ENCODE results near the gene SEMA5B.

DNA sequence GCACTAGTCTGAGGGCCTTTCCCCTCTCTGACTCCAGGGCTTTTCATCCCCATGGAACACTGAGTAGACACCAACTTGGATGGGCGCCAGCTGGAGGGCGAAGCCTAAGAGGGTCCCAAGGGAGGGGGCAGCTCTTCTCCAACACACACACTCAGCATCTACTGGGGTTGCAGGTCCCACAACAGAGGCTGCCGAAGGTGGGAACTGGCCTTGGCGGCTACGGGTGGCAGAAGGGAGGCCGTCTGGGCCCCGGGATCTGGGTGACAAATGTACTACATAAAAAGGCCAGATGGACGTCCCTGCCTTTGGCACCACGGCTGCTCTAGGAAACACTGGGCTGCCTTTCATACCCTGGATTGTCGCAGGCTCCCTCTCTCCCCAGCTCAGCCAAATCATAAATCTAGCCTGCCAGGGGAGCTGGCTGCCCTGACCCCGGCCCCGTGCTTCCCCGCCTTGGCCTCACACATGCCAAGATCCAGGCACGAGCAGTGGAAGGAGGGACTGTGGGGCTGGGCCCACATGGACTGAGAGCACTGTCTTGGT, 31.5 kb downstream of the SEMA5B start:
- TF ChIP-seq, protein P1, sequence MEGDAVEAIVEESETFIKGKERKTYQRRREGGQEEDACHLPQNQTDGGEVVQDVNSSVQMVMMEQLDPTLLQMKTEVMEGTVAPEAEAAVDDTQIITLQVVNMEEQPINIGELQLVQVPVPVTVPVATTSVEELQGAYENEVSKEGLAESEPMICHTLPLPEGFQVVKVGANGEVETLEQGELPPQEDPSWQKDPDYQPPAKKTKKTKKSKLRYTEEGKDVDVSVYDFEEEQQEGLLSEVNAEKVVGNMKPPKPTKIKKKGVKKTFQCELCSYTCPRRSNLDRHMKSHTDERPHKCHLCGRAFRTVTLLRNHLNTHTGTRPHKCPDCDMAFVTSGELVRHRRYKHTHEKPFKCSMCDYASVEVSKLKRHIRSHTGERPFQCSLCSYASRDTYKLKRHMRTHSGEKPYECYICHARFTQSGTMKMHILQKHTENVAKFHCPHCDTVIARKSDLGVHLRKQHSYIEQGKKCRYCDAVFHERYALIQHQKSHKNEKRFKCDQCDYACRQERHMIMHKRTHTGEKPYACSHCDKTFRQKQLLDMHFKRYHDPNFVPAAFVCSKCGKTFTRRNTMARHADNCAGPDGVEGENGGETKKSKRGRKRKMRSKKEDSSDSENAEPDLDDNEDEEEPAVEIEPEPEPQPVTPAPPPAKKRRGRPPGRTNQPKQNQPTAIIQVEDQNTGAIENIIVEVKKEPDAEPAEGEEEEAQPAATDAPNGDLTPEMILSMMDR (conservative IDR thresholded peaks at IDR 0.05): no peak
- no peak for TF ChIP-seq EZH2 (IDR thresholded peaks at IDR 0.05; ENCODE audit: low read depth)

All from PC-9 (cell line).